CD4-positive, alpha-beta T cell treated with Interferon gamma for 1 hour (primary cell): ENCODE results near the gene SLC25A34.

Source experiments
- DNase-seq: peaks from one replicate; pipeline ENCODE4 v3.0.0-alpha.2; 2020

SLC25A34 gene

DNA sequence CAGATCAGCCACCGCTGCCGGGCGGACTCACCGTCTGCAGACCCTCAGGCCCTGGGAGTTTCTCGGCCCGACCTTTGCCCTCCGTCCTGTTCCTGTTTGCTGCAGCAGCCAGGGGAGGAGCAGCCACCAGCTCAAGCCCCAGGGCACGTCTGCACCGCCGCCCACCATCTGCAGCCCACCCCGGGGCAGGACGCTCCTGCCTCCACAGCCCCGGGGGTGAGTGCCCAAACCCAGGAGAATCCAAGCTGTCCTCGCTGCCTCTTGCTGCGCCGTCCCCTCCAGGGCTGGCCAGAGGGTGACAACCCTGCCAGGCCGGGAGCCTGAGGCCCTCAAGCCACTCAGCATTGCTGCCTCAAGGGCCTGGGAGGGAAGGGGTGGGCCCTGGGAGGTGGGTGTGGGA lies 1.2 kb upstream of the SLC25A34 start:
- DNase-seq: no peak

DNA sequence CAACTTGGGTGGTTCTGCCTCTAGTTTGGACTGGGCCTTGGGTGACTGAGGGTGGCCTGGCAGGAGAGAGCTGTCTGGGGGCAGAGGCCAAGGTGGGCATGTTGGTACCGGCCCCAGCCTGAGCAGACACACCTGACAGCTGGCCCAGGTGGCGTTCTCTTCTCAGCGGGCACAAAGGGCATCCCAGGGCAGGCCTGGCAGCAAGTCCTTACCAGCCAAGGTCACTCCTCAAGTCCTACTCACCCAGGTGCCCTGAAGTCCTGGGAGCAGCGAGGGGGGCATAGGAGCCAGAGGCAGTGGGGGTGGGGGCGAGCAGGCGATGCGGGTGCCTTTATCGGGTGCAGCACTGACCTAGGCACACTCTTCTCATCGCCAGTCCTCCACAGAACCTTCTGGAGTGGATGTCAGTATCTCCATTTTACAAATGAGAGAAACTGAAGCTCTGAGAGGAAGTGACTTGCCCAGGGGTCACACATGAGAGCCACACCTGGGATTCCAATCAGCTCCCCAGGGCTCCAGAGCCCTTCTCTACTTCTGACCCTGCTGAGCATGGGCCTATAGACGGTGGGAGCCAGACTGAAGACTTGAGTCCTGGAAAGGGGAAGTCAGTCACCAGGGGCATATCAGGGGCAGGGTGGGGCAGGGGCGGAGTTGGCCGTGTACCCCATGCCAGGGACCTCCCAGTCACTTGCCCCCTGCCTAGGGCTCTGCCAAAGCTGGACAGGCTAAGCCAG lies 587 bp upstream of the SLC25A34 start:
- DNase-seq: no peak

DNA sequence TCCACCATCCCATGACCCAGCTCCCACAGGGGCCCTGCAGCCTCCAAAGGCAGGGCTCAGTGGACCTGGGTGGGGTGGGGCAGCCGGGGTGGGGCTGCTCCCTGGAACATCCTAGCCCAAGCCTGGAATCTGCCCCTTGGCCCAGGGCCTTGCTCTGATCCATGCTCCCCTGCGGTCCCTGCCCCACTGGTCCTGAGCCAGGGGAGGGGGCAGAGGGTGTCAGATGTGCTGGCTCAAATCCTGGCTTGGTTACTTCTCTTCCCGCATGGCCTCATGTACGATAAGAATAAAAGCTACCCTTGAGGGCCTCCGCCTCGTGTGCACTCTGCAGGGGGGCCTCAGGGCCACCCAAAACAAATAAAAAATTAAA lies 819 bp downstream of the SLC25A34 start:
- no peak for DNase-seq

DNA sequence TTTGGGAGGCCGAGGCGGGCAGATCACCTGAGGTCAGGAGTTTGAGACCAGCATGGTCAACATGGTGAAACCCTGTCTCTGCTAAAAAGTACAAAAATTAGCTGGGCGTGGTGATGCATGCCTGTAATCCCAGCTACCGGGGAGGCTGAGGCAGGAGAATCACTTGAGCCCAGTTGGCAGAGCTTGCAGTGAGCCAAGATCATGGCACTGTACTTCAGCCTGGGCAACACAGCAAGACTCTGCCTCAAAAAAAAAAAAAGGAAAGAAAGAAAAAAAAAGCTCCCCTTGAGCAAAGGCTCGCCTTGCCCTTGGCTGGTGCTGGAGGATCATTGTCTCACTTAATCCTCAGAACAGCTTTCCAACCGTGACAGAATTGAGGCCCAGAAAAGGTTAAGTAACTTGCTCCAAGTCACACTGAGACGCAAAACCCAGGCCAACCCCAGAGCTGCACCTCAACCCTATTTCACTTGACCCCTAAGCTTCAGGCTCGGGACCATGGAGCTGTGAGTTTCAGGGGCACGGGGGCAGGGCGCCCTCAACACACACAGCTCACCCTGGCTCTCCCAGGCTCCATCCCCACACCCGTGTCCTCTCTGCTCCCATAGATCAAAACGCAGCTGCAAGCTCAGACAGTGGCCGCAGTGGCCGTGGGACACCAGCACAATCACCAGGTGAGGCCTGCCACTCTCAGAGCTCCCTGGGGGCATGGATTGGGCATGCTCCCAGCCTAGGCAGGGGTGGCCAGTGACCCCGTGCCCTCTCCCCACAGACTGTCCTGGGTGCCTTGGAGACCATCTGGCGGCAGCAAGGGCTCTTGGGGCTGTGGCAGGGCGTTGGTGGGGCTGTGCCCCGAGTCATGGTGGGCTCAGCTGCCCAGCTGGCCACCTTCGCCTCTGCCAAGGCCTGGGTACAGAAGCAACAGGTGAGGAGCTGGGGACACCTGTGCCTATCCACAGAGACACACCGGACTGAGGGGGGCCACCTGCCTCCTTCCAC lies 1.6 kb downstream of the SLC25A34 start:
- DNase-seq: no peak

DNA sequence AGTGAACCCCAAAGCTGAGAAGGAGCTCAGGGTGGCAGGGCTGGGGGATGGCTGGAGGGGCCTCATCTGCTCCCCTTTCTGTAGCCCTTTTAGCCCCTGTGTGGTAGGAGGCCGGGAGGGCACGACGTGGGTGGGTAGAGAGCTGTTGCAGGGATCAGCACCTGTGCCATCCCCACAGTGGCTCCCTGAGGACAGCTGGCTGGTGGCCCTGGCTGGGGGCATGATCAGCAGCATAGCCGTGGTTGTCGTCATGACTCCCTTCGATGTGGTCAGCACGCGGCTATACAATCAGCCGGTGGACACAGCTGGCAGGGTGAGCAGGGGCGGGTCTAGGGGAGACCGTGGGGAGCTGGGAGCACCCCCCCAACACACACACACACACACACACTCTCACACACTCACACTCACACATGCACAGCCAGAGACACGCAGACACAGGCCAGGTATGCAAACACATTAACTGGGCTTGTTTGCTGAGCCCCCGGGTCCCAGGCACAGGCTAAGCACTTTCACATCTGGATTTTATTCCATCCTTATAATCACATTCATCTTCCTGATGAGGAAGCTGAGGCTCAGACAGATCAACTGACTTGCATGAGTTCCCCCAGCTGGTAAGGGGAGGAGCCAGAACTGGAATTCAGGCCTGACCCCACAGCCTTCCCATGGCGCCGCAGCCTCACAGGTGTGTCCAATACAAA lies 2.5 kb downstream of the SLC25A34 start:
- no peak for DNase-seq

DNA sequence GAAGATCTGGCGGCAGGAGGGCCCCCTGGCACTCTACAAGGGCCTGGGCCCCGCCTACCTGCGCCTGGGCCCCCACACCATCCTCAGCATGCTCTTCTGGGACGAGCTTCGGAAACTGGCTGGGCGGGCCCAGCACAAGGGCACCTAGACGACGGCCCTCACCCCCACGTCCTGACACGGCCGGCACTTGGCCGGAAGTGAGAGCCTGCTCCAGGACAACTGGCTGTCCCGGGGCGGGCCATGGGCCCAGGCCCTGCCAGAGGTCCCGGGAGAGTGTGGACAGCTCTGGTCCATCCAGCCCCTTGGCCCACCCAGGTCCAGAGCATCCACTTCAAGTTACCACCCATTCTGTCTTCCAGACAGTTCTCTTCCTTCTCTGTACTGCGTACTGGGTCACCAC lies 3.2 kb downstream of the SLC25A34 start:
- DNase-seq: no peak

DNA sequence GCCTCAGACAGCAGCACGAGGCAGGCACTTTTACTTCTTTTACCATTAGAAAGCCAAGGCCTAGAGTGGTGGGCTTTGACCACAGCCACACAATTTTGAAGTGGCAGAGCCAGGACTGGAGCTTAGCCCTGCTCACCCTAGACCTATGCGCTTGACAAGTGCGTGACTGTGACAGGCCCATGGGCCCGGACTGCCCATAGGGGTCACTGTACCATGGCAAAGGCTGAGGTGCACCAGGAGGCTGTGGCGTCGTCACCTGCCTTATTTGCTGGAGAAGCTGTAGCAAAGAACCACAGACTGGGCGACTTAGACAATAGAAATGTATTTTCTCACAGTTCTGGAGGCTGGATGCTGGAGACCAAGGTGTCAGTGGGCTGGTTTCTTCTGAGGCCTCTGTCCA lies 3.7 kb downstream of the SLC25A34 start:
- DNase-seq: no peak

DNA sequence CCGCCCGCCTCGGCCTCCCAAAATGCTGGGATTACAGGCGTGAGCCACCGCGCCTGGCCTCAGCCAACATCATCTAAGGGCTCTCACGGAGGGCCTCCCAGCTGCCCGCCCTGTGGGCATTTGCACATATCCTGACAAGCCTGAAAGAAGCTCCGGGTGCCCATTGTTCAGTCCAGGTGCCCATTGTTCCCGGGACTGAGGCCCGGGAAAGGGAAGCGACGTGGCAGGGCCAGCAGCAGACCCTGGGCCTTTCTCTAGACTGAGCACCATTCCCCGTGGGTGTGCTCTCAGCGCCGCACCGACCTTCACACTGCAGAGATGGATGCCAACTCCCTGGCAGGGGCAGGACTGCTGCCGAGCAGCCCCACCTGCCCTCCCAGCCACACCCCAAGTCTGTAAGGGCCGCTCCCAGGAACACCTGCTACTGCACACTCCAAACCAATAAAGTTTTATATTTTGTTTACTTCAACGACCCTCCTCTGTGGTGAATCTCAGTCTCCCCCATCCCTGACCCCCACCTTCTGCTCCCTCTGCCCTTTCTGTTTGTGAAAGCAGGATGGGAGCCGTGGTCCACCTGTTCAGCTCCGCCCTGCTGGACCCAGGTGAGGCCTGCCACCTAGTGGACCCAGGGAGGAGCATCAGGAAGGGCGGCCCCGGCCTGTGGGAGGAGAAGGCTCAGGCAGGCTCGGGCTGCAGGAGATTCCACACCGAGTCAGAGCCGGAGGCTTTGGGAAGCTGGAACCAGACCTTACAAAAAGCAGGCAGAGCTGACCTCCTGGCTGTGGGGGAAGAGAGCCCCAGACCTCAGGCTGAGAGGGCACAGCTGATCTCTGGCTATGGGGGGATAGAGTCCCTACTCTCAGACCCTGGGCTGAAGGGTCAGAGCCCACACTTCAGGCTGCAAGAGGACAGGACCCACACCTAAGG lies 5.1 kb downstream of the SLC25A34 start:
- peak; percentile 57 for DNase-seq

DNA sequence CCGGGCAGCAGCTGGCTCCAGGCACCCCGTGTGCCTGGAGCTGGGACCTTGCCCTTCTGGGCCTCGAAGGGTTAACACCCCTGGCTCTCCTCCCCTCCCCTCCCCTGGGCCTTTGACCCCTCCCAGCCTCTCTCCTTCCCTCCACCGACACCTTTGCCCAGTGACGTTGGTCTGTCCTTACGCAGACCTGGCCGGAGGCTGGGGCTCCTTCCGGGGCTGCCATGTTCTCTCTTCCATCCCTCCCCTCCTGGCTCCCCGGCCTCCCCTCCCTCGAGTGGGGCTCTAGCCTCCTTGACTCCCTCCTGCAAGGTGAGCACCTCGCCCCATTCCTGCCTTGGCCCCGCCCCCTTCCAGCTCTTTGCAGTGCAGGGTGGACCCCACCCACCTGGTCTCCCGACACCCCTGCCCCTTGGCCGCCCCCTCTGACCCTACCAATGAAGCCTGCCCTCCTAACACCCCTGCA lies 6.3 kb downstream of the SLC25A34 start, which contains the start of gene TMEM82:
Gene TMEM82 (plus strand): TSS at position 161 of the 463 bp plus-strand sequence. CDS start 61 bp downstream, at position 222.
- DNase-seq: no peak

DNA sequence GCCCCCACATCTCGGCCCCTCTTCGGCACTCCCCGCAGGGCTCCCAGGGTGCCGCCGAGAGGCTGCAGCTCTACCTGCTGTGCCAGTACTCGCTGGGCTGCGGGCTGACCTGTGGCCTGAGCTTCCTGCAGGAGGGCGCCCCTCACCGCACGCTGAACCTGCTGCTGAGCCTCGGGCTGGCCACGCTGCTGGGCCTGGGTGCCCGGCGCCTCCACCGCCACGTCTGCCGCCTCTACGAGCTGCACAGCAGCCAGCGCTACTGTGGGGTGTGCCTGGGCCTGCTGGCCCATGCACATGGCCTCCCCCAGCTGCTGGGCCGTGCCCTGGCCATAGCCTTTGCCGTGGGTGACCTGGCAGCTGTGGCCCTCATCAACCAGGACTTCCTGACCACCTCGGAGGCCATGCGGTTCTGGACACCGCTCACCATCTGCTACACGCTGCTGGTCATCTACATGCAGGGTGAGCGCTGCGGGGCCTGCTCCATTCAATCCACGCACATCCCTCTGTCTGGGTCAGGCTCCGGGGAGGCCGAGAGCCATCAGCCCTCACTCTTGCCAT lies 8.1 kb downstream of the SLC25A34 start:
- no peak for DNase-seq

DNA sequence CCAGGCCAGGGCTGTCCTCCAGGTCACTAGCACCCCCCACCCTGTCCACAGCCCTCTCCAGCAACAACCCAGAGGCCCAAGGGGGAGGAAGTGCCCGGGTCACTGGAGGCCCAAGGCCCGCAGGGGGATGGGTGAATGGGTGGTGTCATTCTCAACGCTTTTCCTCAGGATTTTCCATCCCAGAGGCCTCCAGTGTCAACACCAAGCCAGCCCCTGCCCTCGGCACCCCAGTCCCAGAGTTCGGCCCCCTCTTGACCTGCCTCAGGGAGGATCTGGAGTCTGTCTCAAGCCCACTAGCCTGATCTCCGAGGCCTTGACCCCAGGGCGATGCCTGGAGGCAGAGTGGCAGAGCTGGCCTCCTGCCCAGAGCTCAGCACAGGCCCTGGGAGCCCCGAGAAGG lies 11.3 kb downstream of the SLC25A34 start:
- no peak for DNase-seq

DNA sequence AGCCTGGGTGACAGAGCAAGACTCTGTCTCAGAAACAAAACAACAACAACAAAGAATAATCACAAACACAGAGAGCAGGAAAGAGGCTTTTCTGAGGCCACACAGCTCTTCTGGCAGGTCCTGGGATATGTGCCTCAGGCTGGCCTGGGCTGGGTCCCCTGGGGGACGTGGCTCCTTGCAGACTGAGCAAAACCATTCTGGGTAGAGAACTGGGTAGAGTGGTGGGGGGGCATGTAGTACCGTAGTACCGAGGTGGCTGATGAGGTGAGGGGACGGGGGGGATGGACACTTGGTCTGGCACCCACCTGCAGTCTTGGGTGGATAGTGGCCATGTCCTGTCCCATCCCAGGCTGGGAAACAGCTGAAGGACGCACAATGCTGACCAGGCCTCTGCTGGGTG lies 12.2 kb downstream of the SLC25A34 start:
- DNase-seq: no peak

DNA sequence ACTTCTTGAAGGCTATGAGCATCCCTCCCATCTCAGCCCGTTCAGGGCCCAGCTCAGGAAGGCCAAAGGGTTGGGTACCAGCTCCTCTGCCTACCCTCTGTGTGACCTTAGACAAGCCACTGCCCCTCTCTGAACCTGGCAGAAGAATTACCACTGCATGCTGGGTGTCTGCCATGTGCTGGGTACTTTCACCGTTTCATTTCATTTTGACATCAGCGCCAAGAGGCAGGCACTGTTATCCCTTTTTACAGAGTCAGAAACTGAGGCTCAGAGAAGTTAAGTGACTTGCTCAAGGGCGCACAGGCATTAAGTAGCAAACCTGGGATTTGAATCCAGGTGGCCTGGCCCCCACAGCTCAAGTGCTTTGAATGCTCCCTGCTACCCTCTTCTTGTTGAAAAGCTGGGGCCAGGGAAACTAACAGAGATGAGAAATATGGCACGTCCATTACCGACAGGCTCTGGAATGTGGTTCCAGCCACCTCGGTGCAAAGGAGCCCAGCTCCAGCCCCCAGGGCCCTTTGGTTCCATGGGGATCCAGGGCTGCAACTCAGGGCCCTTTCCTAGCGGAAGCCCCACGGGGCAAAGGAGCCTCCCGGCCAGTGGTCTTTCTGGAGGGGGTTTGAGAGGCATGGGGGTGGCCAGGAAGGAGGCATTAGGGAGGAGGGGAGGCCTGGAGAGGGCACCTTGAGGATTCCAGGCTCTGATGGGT lies 12.8 kb downstream of the SLC25A34 start:
- DNase-seq: no peak

DNA sequence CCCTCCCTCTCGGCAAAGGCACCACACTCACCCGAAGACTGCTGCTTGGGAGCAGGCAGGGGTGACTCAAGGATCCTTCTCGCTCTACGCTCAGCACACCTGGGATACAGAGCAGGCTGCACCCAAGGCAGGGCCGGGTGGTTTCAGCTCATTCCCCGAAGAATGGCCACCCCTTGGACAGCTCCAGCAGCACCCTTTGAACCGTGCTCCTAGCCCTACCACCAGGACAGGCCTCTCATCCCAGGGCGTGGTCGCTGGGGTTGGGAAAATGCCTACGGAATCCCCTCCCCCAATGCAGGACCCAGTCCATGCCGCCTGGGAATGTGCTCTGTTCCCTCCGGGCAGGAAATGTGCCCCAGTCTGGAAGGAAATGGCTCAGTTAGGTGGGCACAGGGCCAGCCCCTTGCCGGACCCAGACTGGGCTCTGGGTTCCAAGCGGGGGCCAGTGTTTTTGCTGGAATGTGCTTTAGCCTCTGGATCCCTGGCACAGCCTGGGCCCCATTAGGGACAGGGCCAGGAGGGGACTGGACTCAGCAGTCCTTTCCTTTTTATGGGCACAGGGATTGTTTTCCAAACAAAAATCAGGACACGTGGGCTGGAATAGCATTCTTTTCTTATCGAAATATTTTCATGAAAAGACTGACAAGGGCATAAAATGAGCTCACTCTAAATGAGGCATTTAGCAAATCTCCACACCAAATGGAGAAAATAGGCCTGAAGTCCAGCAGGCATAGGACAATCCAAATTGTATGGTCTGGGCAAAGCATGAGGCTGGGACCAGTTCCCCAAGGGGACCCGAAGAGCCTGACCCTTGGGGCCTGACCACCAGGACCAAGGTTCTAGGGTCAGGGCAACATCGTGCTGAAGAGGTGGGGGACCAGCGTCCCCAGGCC lies 13.6 kb downstream of the SLC25A34 start:
- DNase-seq: no peak

DNA sequence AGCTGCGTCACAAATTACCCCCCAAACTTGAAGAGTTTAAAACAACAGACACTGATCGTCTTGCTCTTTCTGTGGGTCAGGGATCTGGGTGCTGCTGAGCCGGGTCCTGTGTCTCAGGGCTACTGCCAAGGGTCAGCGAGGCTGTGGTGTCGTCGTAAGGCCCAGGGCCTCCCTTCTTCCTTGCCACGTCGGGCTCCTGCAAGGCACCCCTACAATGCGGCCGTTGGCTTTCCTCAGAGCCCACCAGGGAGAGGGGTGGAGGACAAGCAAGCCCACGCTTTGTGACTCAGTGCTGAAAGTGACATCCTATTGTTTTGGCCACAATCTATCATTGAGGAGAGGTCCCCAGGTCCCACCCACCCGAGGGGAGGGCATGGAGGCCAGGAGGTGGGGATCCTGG lies 14.9 kb downstream of the SLC25A34 start:
- DNase-seq: no peak

DNA sequence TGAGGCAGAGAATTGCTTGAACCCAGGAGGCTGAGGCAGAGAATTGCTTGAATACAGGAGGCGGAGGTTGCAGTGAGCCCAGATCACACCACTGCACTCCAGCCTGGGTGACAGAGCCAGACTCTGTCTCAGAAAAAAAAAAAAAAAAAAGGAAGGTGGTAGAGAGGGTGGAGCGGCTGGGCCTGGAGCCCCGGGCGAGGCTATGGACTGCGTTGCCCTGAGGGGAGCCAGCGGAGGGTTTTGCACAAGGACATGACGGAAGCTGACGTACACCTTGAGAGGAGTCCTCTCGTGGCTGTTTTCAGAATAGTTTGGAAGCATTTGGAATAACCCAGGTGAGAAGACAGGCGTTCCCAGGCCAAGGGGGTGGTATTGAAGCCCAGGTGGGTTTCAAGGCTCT lies 15.7 kb downstream of the SLC25A34 start:
- no peak for DNase-seq

DNA sequence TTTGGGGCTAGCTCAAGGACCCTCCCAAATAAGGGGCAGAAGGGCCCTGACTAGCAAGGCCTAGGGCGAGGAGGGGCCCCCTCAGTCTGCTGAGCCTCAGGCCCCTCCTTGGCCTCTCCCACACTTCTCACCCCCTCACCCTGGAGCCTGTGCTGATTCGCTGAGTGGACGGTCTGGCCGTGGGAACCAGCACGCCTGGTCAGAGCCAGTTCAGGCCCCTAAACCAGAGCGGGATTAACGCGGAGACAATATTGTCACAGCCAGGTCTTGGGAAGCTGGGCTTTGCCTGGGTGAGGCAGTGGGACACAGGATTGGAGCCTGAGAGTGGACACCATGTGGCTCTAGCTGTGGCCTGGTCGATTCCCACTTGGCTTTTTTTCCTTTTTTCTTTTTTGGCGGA lies 17.7 kb downstream of the SLC25A34 start:
- DNase-seq: no peak

DNA sequence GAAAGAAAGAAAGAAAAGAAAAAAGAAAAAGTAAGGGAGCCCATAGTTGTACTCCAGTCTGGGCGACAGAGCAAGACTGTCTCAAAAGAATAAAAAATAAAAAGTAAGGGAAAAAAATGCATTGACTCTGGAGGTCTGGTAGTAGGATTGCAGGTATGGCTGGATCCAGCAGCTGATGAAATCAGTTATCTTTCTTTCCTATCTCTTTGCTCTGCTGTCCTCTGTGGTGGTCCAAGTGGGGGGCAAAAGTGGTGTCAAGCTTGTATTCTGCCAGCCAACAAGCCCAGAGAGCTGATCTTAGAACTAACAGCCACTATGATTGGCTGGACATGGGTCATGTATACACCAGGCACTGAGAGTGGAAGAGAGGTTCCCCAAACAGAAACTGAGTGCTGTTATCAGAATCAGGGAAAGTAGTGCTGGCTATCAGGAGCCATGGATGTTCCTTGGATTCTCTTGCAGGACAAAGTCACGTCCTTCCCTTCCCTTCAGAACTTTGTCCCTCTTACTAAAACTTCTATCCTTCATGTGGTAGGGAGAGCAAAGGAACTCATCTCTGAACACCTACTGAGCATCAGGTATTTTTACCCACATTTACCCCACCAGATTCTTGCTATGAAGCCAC lies 19.1 kb downstream of the SLC25A34 start:
- no peak for DNase-seq

DNA sequence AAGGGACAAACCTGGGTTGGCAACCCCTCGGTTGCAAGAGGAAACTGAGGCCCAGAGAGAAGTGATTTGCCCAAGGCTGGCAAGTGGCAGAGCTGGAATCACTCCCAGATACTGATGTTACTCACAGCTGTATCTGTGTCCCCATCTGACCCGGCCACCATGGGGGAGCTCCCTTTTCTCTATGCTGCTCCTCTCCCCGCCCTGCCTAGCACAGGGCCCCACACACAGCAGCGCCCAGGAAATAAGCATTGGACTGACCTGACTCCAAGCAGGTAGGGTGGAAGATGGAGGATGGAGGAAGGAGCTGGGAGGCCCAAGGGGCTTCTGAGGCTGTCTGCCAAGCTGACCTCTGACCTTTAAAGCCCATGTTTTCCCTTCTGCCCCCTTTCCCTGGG lies 19.6 kb downstream of the SLC25A34 start:
- no peak for DNase-seq
